ENCODE measurements around the gene ASPSCR1.

DNA sequence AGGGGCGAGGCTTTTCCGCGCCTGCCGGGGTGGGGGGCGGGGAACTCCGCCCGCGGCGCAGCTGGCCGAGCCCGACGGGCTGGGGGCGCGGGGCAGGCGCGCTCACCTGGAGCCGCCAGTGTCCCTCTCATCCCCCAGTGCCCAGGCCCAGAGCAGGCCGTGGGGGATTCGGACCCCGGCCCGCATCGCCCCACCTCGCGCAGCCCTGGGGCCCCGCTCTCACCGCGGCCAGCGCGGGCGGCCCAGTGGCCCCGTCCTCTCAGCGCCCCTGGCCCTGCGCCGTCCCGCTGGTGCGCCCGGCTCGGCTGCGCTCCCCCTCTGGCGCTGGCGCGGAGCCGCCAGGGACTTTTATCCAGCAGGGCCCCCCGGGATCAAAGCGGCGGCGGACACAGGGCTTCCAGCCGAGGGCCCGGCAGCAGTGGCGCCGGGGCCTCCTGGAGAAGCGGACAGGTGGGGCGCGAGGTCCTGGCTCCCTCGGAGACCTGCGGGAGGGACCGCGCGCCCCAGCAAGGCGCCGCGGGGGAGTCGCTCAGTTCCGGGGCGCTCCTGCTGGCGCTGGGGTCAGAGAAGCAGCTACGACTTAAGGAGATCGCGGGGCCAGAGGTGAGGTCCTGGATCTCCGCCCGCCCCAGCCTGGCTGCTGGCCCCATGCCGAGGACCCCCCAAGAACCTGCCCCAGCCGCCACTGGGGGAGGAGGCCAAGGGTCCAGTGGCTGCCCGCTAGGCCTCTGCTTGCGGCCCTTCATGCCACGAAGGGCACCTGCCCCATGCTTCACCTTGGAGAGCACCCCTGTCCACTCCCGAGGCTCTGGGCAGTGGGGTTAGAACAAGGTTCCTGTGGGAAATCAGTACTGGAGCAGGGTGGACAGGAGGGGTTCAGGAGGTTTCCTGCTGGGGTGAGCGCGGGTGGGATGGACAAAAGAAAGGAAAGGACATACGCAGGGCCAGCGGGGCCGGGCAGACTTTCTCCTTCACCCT is 15.6 kb upstream of the ASPSCR1 start:
- no peak for TF ChIP-seq POLR2AphosphoS5 (IDR thresholded peaks at IDR 0.05)
- TF ChIP-seq, protein P1, sequence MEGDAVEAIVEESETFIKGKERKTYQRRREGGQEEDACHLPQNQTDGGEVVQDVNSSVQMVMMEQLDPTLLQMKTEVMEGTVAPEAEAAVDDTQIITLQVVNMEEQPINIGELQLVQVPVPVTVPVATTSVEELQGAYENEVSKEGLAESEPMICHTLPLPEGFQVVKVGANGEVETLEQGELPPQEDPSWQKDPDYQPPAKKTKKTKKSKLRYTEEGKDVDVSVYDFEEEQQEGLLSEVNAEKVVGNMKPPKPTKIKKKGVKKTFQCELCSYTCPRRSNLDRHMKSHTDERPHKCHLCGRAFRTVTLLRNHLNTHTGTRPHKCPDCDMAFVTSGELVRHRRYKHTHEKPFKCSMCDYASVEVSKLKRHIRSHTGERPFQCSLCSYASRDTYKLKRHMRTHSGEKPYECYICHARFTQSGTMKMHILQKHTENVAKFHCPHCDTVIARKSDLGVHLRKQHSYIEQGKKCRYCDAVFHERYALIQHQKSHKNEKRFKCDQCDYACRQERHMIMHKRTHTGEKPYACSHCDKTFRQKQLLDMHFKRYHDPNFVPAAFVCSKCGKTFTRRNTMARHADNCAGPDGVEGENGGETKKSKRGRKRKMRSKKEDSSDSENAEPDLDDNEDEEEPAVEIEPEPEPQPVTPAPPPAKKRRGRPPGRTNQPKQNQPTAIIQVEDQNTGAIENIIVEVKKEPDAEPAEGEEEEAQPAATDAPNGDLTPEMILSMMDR (IDR thresholded peaks at IDR 0.05), result no peak

All from gastroesophageal sphincter (tissue), 3 donors.